Measurements from ENCODE around the gene PIP5K1C.

DNA sequence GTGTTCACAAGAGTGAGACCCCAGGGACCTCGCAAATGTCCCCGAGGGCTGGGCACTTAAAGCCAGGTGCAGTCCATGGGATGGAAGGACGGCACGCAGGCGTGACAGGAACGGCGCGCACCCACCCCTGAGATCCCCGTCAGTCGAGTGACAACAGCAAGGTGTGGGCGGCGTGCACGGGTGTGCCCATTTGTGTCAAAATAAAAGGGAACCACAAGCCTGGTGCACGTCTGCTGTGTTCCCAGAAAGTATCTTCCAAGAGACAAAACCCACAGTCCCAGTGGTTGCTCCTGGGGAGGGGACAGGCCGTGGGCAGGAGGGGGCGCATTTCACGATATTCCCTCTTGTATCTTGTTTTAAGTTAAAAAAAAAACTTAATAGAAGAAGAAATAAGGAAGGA is 58.0 kb downstream of the PIP5K1C start:
- TF ChIP-seq, protein P1, sequence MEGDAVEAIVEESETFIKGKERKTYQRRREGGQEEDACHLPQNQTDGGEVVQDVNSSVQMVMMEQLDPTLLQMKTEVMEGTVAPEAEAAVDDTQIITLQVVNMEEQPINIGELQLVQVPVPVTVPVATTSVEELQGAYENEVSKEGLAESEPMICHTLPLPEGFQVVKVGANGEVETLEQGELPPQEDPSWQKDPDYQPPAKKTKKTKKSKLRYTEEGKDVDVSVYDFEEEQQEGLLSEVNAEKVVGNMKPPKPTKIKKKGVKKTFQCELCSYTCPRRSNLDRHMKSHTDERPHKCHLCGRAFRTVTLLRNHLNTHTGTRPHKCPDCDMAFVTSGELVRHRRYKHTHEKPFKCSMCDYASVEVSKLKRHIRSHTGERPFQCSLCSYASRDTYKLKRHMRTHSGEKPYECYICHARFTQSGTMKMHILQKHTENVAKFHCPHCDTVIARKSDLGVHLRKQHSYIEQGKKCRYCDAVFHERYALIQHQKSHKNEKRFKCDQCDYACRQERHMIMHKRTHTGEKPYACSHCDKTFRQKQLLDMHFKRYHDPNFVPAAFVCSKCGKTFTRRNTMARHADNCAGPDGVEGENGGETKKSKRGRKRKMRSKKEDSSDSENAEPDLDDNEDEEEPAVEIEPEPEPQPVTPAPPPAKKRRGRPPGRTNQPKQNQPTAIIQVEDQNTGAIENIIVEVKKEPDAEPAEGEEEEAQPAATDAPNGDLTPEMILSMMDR (optimal IDR thresholded peaks at IDR 0.05 in 1 of 3, IDR thresholded peaks at IDR 0.05 in 1 of 3, conservative IDR thresholded peaks at IDR 0.05 in 1 of 3; ENCODE audit: extremely low read depth in 1 of 3, insufficient read depth in 2 of 3, low read length in 3 of 3), result no peak
- no peak for TF ChIP-seq EZH2 (IDR thresholded peaks at IDR 0.05; ENCODE audit: low read length)

Measured in keratinocyte (primary cell).